GM12892 (cell line): ENCODE measurements around the gene BGN.

ENCODE experiments used
- POLR2A ChIP-seq: IDR thresholded peaks from 2 replicates; pipeline ENCODE4 v1.6.1; 2011; ENCODE audit warnings: low read depth, low read length, control low read depth
- TAF1 ChIP-seq: IDR thresholded peaks from 2 replicates; pipeline ENCODE4 v1.6.1; 2011; ENCODE audit warnings: low read depth, mild to moderate bottlenecking, control low read depth, low read length, borderline replicate concordance

GRCh38 chrX:153450114-153450948 lies 44.4 kb upstream of the BGN start:
- no peak for TF ChIP-seq POLR2A
- no peak for TF ChIP-seq TAF1
